ENCODE data around the gene EBP.

EBP gene

DNA sequence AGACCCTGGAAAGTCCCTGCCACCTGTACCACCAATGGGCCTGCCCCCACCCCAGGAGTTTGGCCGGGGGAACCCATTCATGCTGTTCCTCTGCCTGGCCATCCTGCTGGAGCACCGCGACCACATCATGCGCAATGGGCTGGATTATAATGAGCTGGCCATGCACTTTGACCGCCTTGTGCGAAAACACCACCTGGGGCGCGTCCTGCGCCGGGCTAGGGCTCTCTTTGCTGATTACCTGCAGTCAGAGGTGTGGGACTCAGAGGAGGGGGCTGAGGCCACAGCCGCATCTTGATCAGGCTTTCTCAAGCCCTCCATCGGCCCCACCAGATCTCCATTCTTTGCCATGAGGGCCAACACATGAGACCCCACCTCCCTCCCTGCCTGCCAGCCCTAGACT lies 39.1 kb downstream of the EBP start:
- Histone ChIP-seq H3K27me3 (ENCODE audit: control insufficient read depth in 1 of 2, insufficient read depth in 2 of 2, low read length in 2 of 2) (no peaks in the 10 kb centered on the region), H3K4me3 (ENCODE audit: low read depth in 1 of 2, low read length in 2 of 2) (no peak overlapping the region), H3K9ac (ENCODE audit: low read depth in 1 of 2, low read length in 2 of 2) (no peak overlapping the region), H3K4me1 (ENCODE audit: control insufficient read depth in 1 of 2, insufficient read depth in 2 of 2, low read length in 2 of 2) (no peaks in the 10 kb centered on the region), H3K36me3 (ENCODE audit: control insufficient read depth in 1 of 2, insufficient read depth in 2 of 2, low read length in 2 of 2) (peaks cover 9 to 37% of the 10 kb centered on the region in 2 donors), H3K9me3 (ENCODE audit: control insufficient read depth in 1 of 2, low read length in 2 of 2) (no peaks in the 10 kb centered on the region), H3K27ac (ENCODE audit: low read depth, low read length) (no peak overlapping the region)

DNA sequence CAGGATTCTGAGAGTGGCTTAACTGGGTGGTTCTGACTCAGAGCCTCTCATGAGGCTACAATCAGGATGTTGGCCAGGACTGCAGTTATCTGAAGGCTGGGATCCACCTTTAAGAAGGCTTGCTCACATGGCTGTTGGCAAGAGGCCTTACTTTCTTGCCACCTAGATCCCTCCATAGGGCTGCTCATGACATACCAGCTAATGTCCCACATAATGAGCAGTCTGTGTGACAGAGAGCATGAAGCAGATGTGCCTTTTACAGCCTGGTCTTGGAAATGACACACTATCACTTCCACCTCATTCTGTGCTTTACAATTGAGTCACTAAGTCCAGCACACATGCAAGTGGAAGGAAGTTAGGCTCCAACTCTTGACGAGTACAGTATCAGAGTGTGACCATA lies 48.4 kb downstream of the EBP start:
- no peak overlapping the region for H3K27ac ChIP-seq (ENCODE audit: low read depth, low read length)
- no peaks in the 10 kb centered on the region for H3K4me1 ChIP-seq (ENCODE audit: control insufficient read depth in 1 of 2, insufficient read depth in 2 of 2, low read length in 2 of 2)
- H3K9ac ChIP-seq (ENCODE audit: low read depth in 1 of 2, low read length in 2 of 2), result no peak overlapping the region
- H3K36me3 ChIP-seq (ENCODE audit: control insufficient read depth in 1 of 2, insufficient read depth in 2 of 2, low read length in 2 of 2), result peaks cover 0 to under 1% of the 10 kb centered on the region in 2 donors
- H3K27me3 ChIP-seq (ENCODE audit: control insufficient read depth in 1 of 2, insufficient read depth in 2 of 2, low read length in 2 of 2), result no peaks in the 10 kb centered on the region
- H3K4me3 ChIP-seq (ENCODE audit: low read depth in 1 of 2, low read length in 2 of 2), result no peak overlapping the region
- H3K9me3 ChIP-seq (ENCODE audit: control insufficient read depth in 1 of 2, low read length in 2 of 2), result no peaks in the 10 kb centered on the region

DNA sequence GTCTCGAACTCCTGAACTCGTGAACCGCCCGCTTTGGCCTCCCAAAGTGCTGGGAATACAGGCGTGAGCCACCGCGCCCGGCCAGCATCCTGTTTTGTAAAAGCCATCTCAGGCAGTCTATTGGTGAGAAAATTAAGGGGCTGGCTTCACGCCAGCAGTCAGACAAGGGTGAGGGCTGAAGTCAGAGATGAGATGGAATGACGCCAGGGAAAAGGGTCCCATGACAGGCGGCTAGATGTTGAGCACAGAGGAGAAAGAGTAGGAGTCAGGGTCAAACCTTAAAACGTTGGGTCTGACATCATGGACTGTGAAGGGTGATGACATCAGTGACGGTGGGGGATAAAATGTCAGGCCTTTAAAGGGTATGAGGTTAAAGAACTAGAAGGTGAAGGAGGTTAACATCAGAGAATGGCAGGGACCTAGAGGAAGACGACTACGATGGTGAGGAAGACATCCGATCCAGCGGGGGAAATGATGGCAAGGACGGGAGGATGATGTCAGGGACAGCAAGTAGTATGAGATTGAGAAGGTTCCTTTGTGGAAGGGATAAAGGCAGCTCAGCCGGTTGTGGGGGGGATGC lies 52.2 kb downstream of the EBP start:
- Histone ChIP-seq H3K36me3 (ENCODE audit: control insufficient read depth in 1 of 2, insufficient read depth in 2 of 2, low read length in 2 of 2) (peaks cover 24 to 36% of the 10 kb centered on the region in 2 donors), H3K27ac (ENCODE audit: low read depth, low read length) (peak overlapping the region; percentile 86), H3K4me3 (ENCODE audit: low read depth in 1 of 2, low read length in 2 of 2) (peak overlapping the region; percentile 84 to 88), H3K9ac (ENCODE audit: low read depth in 1 of 2, low read length in 2 of 2) (peak overlapping the region; percentile 76 to 94), H3K27me3 (ENCODE audit: control insufficient read depth in 1 of 2, insufficient read depth in 2 of 2, low read length in 2 of 2) (no peaks in the 10 kb centered on the region), H3K9me3 (ENCODE audit: control insufficient read depth in 1 of 2, low read length in 2 of 2) (no peaks in the 10 kb centered on the region), H3K4me1 (ENCODE audit: control insufficient read depth in 1 of 2, insufficient read depth in 2 of 2, low read length in 2 of 2) (peaks cover 11 to 12% of the 10 kb centered on the region in 2 donors)

DNA sequence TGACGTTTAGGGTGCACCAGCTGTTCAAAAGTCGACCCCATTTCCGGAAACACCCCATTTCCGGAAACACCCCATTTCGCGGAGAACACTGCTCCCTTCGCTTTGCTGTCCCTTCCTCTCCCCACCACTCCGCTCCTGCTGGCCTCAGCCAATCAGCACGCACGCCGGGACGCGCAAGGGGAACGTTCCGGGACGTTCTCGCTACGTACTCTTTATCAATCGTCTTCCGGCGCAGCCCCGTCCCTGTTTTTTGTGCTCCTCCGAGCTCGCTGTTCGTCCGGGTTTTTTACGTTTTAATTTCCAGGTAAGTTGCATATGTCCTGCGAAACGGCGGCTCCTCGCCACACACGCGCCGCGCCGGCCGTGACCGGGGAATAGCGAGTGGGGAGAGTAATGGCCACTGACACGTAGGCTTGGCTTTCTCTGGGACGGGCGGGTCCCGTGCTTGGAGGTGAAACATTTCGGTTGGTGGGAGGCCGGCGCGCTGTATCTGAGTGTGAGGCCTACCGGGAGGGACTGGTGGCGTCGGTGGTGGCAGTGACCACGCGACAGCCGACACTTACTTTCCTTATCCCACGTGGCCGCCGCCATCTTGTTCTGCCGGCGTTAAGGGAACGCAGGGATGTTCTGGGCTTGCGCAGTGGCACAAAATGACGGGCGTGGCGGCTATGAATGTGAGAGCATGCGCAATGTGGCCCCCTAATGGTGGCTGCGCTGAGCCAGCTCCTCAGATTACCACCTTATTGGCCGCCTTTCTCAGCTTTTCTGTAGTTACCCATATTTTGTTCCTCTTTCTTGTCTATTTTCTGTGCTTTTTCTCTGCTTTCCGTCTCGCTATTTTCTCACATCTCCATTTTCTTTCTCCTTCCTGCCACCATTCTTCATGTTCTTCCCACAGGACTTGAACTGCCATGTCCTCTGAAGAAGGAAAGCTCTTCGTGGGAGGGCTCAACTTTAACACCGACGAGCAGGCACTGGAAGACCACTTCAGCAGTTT lies 53.0 kb downstream of the EBP start, which contains the start of gene RBM3:
RBM3 (plus strand) TSS at position 215 of the 997 bp plus-strand sequence; CDS start at position 912, 697 bp downstream.
- H3K36me3 ChIP-seq (ENCODE audit: control insufficient read depth in 1 of 2, insufficient read depth in 2 of 2, low read length in 2 of 2), result peaks cover 28 to 42% of the 10 kb centered on the region in 2 donors
- H3K9me3 ChIP-seq (ENCODE audit: control insufficient read depth in 1 of 2, low read length in 2 of 2), result no peaks in the 10 kb centered on the region
- peak within 1 kb of the TSS; percentile 86 to 94 for H3K9ac ChIP-seq (ENCODE audit: low read depth in 1 of 2, low read length in 2 of 2)
- H3K4me3 ChIP-seq (ENCODE audit: low read depth in 1 of 2, low read length in 2 of 2), result peak within 1 kb of the TSS; percentile 84 to 88
- H3K27me3 ChIP-seq (ENCODE audit: control insufficient read depth in 1 of 2, insufficient read depth in 2 of 2, low read length in 2 of 2), result no peaks in the 10 kb centered on the region
- H3K27ac ChIP-seq (ENCODE audit: low read depth, low read length), result peak within 1 kb of the TSS; percentile 97
- H3K4me1 ChIP-seq (ENCODE audit: control insufficient read depth in 1 of 2, insufficient read depth in 2 of 2, low read length in 2 of 2), result peaks cover 11 to 12% of the 10 kb centered on the region in 2 donors

DNA sequence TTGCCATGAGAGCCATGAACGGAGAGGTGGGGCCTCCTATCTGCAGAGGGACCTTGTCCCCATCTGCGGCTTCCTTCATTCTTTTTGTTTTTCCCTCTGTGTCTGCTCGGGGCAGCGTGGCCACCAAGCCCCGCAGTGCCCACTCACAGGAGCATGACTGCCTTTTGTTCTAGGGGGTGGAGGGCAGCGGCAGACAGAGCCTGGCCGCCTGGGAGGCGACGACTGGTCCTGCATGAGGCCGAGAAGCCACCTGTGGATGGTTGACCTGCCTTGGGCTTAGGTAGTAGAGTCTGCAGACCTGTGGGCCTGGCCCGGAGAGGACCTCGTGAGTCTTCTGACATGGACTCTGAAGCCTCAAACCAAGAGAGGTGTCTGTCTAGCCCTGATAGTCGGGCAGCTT lies 54.0 kb downstream of the EBP start:
- Histone ChIP-seq H3K9ac (ENCODE audit: low read depth in 1 of 2, low read length in 2 of 2) (peak overlapping the region; percentile 86 to 94), H3K4me3 (ENCODE audit: low read depth in 1 of 2, low read length in 2 of 2) (peak overlapping the region; percentile 84 to 88), H3K27ac (ENCODE audit: low read depth, low read length) (no peak overlapping the region), H3K27me3 (ENCODE audit: control insufficient read depth in 1 of 2, insufficient read depth in 2 of 2, low read length in 2 of 2) (no peaks in the 10 kb centered on the region), H3K9me3 (ENCODE audit: control insufficient read depth in 1 of 2, low read length in 2 of 2) (no peaks in the 10 kb centered on the region), H3K4me1 (ENCODE audit: control insufficient read depth in 1 of 2, insufficient read depth in 2 of 2, low read length in 2 of 2) (peaks cover 11 to 12% of the 10 kb centered on the region in 2 donors), H3K36me3 (ENCODE audit: control insufficient read depth in 1 of 2, insufficient read depth in 2 of 2, low read length in 2 of 2) (peaks cover 28 to 49% of the 10 kb centered on the region in 2 donors)

DNA sequence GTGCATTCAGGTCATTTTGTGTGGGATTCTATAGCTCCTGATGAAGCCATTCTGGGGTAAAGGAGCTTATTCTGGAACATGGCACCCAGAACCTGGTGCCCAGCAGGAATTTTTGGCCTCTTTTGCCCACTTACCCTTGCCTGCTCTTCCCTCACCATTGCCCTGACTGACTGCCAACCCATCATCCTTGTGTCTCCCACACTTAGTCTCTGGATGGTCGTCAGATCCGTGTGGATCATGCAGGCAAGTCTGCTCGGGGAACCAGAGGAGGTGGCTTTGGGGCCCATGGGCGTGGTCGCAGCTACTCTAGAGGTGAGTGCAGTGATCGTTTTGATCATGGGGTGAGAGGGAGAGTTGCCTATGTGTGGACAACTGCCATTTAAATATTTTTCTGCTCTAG lies 54.5 kb downstream of the EBP start:
- Histone ChIP-seq H3K27ac (ENCODE audit: low read depth, low read length) (no peak overlapping the region), H3K27me3 (ENCODE audit: control insufficient read depth in 1 of 2, insufficient read depth in 2 of 2, low read length in 2 of 2) (no peaks in the 10 kb centered on the region), H3K9me3 (ENCODE audit: control insufficient read depth in 1 of 2, low read length in 2 of 2) (no peaks in the 10 kb centered on the region), H3K4me1 (ENCODE audit: control insufficient read depth in 1 of 2, insufficient read depth in 2 of 2, low read length in 2 of 2) (peaks cover 11 to 12% of the 10 kb centered on the region in 2 donors), H3K36me3 (ENCODE audit: control insufficient read depth in 1 of 2, insufficient read depth in 2 of 2, low read length in 2 of 2) (peaks cover 28 to 49% of the 10 kb centered on the region in 2 donors), H3K9ac (ENCODE audit: low read depth in 1 of 2, low read length in 2 of 2) (peak overlapping the region; percentile 86 to 94), H3K4me3 (ENCODE audit: low read depth in 1 of 2, low read length in 2 of 2) (peak overlapping the region; percentile 84 to 88)

All from duodenal mucosa (tissue), 2 donors.